K562 (cell line): ENCODE data around the gene CHAD. TPM values are rescaled to one million over a fixed set of nuclear protein-coding genes. Genes with fewer than 3 reads are reported as not detected.

ENCODE experiments used
- ARID2 ChIP-seq: fragments of 450-650 bp; IDR thresholded peaks from 2 replicates; pipeline ENCODE4 v1.6.1; 2017; ENCODE audit warnings: antibody characterized with exemption, mild to moderate bottlenecking
- BCL6 ChIP-seq: fragments of 250-450 bp; sonication (Bioruptor Pico); IDR thresholded peaks from 2 replicates; pipeline ENCODE4 v1.4.0; 2020
- DDX20 ChIP-seq: fragments of 450-650 bp; IDR thresholded peaks from 2 replicates; pipeline ENCODE4 v1.6.1; 2016; ENCODE audit warnings: missing genetic modification characterization, low read depth, mild to moderate bottlenecking, missing compliant biosample characterization, moderate library complexity
- KAT2B ChIP-seq: IDR thresholded peaks from one replicate; pipeline ENCODE4 v1.6.1; 2012; ENCODE audit warnings: low read depth, mild to moderate bottlenecking, control low read depth, inconsistent platforms, low read length, moderate library complexity
- LARP7 ChIP-seq: fragments of 450-650 bp; IDR thresholded peaks from 2 replicates; pipeline ENCODE4 v1.6.1; 2016
- MAZ ChIP-seq, 2 experiments: fragments of 450-650 bp in 1 of 2; sonication (generic) in 1 of 2; formaldehyde crosslinking; IDR thresholded peaks in 1 of 2; conservative IDR thresholded peaks in 1 of 2; 2 replicates each; pipeline versions ENCODE4 v1.4.0 to v1.5.0; 2020; ENCODE audit warnings: mild to moderate bottlenecking in 1 of 2, missing genetic modification reagents in 1 of 2
- NFIX ChIP-seq: fragments of 250-450 bp; sonication (Bioruptor Pico); IDR thresholded peaks from 2 replicates; pipeline ENCODE4 v1.4.0; 2020; ENCODE audit warnings: low read depth, mild to moderate bottlenecking, moderate library complexity
- RCOR1 ChIP-seq, 2 experiments: IDR thresholded peaks; 2 replicates each; pipeline ENCODE4 v1.6.1; 2012; ENCODE audit warnings: low read depth in 2 of 2, low read length in 2 of 2, borderline replicate concordance in 1 of 2, improper control_type of control experiment in 1 of 2
- SAP30 ChIP-seq: fragments of 200-600 bp; sonication (generic); IDR thresholded peaks from 2 replicates; pipeline ENCODE4 v1.6.1; 2012; ENCODE audit warnings: borderline replicate concordance, low read depth, mild to moderate bottlenecking, moderate library complexity, low read length, control low read depth, inconsistent platforms; ENCODE audit not compliant: insufficient read depth, poor library complexity, severe bottlenecking
- SRSF9 ChIP-seq: fragments of 200-400 bp; formaldehyde crosslinking; IDR thresholded peaks from 2 replicates; pipeline ENCODE4 v1.6.1; 2017; ENCODE audit warnings: low read depth, low read length, borderline replicate concordance
- TBP ChIP-seq: optimal IDR thresholded peaks from 2 replicates; pipeline ENCODE3; 2011; ENCODE audit warnings: low read depth, low read length, improper control_type of control experiment
- THRAP3 ChIP-seq: fragments of 450-650 bp; IDR thresholded peaks from 2 replicates; pipeline ENCODE4 v1.6.1; 2016; ENCODE audit warnings: mild to moderate bottlenecking, inconsistent platforms, borderline replicate concordance
- ZC3H4 ChIP-seq: sonication (generic); formaldehyde crosslinking; IDR thresholded peaks from 2 replicates; pipeline ENCODE4 v1.9.0; 2021; ENCODE audit warnings: missing genetic modification reagents, borderline replicate concordance
- ZNF224 ChIP-seq: sonication (generic); formaldehyde crosslinking; IDR thresholded peaks from 2 replicates; pipeline ENCODE4 v1.8.0; 2022; ENCODE audit warnings: mild to moderate bottlenecking, missing genetic modification reagents
- ZZZ3 ChIP-seq: fragments of 450-650 bp; IDR thresholded peaks from 2 replicates; pipeline ENCODE4 v1.6.1; 2016; ENCODE audit warnings: antibody characterized with exemption, mild to moderate bottlenecking, moderate library complexity
- polyA plus RNA-seq, 8 experiments: library from polyadenylated mRNA; depleted of rRNA in 4 of 8; stranded (reverse) in 5 of 8; unstranded in 3 of 8; fragments of >200 nt; fragmentation: Nextera tagmentation in 2 of 8; fragmentation: Illumina TruSeq in 1 of 8; extraction: Ambion mirVana in 2 of 8; extraction: Trizol in 1 of 8; gene quantifications; 2 replicates each; pipeline versions ENCODE4 v1.2.1 to v1.2.3, GENCODE V29; 2011 to 2014; ENCODE audit warnings: inconsistent platforms in 1 of 8, missing spikeins in 1 of 8
- total RNA-seq, 7 experiments: library from RNA; depleted of rRNA in 6 of 7; stranded (reverse); fragments of >200 nt in 6 of 7; fragmentation: Illumina TruSeq in 2 of 7; extraction: Trizol in 2 of 7; gene quantifications; 2 replicates each; pipeline versions ENCODE4 v1.2.1 to v1.2.3, GENCODE V29; 2011 to 2021; ENCODE audit warnings: low replicate concordance in 1 of 7
- TF ChIP-seq, protein P1 (sequence below): conservative IDR thresholded peaks from 2 replicates; pipeline ENCODE4 v1.6.1; 2011; ENCODE audit warnings: low read depth, mild to moderate bottlenecking, low read length; ENCODE audit not compliant: control insufficient read depth
- TF ChIP-seq, protein P2 (sequence below): sonication (generic); formaldehyde crosslinking; IDR thresholded peaks from 2 replicates; pipeline ENCODE4 v1.8.1; 2023; ENCODE audit warnings: mild to moderate bottlenecking, missing genetic modification reagents, moderate library complexity
- TF ChIP-seq, protein P3 (sequence below): IDR thresholded peaks from 2 replicates; pipeline ENCODE4 v1.6.1; 2012; ENCODE audit warnings: low read depth, low read length, improper control_type of control experiment, borderline replicate concordance
- TF ChIP-seq, protein P4 (sequence below): sonication (generic); formaldehyde crosslinking; IDR thresholded peaks from 2 replicates; pipeline ENCODE4 v1.8.0; 2022; ENCODE audit warnings: mild to moderate bottlenecking, missing genetic modification reagents

Gene CHAD
- total and polyA plus RNA-seq, 9 of the 15 experiments (the other 6 are each of a cell fraction or from before 2014, with no cell fraction given) = not detected

DNA sequence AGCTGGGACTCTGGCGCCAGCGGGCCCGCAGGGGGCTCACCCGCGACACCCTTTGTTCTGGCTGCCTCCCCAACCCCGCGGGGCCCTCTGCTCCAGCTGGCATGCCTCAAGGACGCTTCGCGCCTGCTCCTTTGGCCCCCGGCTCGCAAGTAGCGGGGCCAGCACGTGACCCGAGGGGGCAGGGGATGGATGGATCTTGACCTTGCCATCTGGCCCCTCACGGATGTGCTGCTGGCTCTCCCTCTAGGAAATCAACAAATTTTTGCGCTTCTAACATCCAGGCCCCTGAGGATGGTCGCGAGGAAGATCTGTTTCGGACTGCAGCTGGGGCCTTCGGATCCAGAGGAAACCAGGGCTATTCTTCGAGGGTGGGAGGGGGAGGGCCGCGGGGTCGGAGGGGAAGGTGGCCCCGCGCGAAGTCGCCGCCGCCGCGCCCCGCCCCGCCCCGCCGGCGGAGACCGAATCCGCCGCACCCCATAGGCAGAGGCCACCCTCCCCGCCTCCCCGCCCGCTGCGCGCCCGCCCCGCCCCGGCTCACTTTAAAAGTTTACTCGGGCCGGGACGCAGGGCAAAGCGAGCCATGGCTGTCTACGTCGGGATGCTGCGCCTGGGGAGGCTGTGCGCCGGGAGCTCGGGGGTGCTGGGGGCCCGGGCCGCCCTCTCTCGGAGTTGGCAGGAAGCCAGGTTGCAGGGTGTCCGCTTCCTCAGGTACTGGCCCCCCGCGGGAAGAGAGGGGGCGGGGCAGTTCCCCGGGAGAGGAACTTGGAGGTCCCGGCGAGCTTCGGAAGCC is 42.8 kb downstream of the CHAD start, which contains the start of gene ACSF2 (continued):
- TF ChIP-seq, protein P1, sequence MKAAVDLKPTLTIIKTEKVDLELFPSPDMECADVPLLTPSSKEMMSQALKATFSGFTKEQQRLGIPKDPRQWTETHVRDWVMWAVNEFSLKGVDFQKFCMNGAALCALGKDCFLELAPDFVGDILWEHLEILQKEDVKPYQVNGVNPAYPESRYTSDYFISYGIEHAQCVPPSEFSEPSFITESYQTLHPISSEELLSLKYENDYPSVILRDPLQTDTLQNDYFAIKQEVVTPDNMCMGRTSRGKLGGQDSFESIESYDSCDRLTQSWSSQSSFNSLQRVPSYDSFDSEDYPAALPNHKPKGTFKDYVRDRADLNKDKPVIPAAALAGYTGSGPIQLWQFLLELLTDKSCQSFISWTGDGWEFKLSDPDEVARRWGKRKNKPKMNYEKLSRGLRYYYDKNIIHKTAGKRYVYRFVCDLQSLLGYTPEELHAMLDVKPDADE = no peak
- TF ChIP-seq, protein P2, sequence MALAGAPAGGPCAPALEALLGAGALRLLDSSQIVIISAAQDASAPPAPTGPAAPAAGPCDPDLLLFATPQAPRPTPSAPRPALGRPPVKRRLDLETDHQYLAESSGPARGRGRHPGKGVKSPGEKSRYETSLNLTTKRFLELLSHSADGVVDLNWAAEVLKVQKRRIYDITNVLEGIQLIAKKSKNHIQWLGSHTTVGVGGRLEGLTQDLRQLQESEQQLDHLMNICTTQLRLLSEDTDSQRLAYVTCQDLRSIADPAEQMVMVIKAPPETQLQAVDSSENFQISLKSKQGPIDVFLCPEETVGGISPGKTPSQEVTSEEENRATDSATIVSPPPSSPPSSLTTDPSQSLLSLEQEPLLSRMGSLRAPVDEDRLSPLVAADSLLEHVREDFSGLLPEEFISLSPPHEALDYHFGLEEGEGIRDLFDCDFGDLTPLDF (CRISPR knock-in tag) = no peak
- no peak for TF ChIP-seq THRAP3
- TF ChIP-seq KAT2B = no peak
- TF ChIP-seq, protein P3, sequence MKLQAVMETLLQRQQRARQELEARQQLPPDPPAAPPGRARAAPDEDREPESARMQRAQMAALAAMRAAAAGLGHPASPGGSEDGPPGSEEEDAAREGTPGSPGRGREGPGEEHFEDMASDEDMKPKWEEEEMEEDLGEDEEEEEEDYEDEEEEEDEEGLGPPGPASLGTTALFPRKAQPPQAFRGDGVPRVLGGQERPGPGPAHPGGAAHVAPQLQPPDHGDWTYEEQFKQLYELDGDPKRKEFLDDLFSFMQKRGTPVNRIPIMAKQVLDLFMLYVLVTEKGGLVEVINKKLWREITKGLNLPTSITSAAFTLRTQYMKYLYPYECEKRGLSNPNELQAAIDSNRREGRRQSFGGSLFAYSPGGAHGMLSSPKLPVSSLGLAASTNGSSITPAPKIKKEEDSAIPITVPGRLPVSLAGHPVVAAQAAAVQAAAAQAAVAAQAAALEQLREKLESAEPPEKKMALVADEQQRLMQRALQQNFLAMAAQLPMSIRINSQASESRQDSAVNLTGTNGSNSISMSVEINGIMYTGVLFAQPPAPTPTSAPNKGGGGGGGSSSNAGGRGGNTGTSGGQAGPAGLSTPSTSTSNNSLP = no peak
- TF ChIP-seq TBP = peak; percentile 19
- no peak for TF ChIP-seq RCOR1 (IDR thresholded peaks at IDR 0.05; ENCODE audit: borderline replicate concordance in 1 of 2, low read depth in 2 of 2, low read length in 2 of 2)
- TF ChIP-seq NFIX = peak; percentile 72
- TF ChIP-seq SRSF9 = no peak
- TF ChIP-seq ARID2 = no peak
- no peak for TF ChIP-seq ZC3H4
- TF ChIP-seq DDX20 (tag) = no peak
- TF ChIP-seq ZNF224 (CRISPR knock-in tag) = no peak
- TF ChIP-seq SAP30 = no peak
- no peak for TF ChIP-seq BCL6 (CRISPR knock-in tag)
- TF ChIP-seq, protein P4, sequence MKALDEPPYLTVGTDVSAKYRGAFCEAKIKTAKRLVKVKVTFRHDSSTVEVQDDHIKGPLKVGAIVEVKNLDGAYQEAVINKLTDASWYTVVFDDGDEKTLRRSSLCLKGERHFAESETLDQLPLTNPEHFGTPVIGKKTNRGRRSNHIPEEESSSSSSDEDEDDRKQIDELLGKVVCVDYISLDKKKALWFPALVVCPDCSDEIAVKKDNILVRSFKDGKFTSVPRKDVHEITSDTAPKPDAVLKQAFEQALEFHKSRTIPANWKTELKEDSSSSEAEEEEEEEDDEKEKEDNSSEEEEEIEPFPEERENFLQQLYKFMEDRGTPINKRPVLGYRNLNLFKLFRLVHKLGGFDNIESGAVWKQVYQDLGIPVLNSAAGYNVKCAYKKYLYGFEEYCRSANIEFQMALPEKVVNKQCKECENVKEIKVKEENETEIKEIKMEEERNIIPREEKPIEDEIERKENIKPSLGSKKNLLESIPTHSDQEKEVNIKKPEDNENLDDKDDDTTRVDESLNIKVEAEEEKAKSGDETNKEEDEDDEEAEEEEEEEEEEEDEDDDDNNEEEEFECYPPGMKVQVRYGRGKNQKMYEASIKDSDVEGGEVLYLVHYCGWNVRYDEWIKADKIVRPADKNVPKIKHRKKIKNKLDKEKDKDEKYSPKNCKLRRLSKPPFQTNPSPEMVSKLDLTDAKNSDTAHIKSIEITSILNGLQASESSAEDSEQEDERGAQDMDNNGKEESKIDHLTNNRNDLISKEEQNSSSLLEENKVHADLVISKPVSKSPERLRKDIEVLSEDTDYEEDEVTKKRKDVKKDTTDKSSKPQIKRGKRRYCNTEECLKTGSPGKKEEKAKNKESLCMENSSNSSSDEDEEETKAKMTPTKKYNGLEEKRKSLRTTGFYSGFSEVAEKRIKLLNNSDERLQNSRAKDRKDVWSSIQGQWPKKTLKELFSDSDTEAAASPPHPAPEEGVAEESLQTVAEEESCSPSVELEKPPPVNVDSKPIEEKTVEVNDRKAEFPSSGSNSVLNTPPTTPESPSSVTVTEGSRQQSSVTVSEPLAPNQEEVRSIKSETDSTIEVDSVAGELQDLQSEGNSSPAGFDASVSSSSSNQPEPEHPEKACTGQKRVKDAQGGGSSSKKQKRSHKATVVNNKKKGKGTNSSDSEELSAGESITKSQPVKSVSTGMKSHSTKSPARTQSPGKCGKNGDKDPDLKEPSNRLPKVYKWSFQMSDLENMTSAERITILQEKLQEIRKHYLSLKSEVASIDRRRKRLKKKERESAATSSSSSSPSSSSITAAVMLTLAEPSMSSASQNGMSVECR (CRISPR knock-in tag) = no peak
- TF ChIP-seq ZZZ3 = no peak
- TF ChIP-seq LARP7 = no peak
- peak; percentile 42 to 56; a peak in 2 of 4 replicates for TF ChIP-seq MAZ (CRISPR knock-in tag; conservative IDR thresholded peaks at IDR 0.05 in 1 of 2, IDR thresholded peaks at IDR 0.05 in 1 of 2)
